ENCODE data around the gene SLC25A18. TPM values are rescaled to one million over a fixed set of nuclear protein-coding genes. Genes with fewer than 3 reads are reported as not detected.

SLC25A18 gene
- total RNA-seq, 1 experiment from 2014 or later, result 3.9 TPM

DNA sequence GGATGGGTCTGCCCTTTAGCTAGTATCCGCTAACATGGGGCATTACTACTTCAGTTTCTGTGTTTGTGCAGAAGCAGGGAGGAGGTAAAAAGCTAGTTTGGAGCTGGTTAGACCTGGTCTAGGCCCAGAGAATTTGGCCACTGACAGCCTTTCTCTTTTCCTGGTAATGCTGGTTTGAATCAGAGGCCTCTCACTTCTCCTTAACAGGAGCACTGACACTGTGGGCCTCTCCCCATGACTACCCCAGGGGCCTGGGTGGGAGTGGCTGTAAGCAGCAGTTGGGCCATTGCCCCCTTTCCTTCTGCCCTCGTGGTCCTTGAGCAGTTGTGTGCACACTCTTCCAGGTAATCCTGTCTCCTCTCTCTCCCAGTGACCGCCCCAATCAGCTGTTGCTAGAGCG is 8.5 kb upstream of the SLC25A18 start:
- in situ Hi-C loops (cut with HindIII; ENCODE audit: low pct_unique_long_range_greater_than_20kb, low sequenced_read_pairs), result no loop called here
- TF ChIP-seq, protein P1, sequence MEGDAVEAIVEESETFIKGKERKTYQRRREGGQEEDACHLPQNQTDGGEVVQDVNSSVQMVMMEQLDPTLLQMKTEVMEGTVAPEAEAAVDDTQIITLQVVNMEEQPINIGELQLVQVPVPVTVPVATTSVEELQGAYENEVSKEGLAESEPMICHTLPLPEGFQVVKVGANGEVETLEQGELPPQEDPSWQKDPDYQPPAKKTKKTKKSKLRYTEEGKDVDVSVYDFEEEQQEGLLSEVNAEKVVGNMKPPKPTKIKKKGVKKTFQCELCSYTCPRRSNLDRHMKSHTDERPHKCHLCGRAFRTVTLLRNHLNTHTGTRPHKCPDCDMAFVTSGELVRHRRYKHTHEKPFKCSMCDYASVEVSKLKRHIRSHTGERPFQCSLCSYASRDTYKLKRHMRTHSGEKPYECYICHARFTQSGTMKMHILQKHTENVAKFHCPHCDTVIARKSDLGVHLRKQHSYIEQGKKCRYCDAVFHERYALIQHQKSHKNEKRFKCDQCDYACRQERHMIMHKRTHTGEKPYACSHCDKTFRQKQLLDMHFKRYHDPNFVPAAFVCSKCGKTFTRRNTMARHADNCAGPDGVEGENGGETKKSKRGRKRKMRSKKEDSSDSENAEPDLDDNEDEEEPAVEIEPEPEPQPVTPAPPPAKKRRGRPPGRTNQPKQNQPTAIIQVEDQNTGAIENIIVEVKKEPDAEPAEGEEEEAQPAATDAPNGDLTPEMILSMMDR (IDR thresholded peaks at IDR 0.05), result no peak
- no peak for TF ChIP-seq POLR2AphosphoS5 (IDR thresholded peaks at IDR 0.05; ENCODE audit: low read depth, low read length)
- TF ChIP-seq TCF7L2 (IDR thresholded peaks at IDR 0.05; ENCODE audit: low read depth, low read length), result no peak
- TF ChIP-seq SIN3A (IDR thresholded peaks at IDR 0.05; ENCODE audit: borderline replicate concordance, insufficient read depth, low read depth, low read length), result no peak
- TF ChIP-seq, protein P2, sequence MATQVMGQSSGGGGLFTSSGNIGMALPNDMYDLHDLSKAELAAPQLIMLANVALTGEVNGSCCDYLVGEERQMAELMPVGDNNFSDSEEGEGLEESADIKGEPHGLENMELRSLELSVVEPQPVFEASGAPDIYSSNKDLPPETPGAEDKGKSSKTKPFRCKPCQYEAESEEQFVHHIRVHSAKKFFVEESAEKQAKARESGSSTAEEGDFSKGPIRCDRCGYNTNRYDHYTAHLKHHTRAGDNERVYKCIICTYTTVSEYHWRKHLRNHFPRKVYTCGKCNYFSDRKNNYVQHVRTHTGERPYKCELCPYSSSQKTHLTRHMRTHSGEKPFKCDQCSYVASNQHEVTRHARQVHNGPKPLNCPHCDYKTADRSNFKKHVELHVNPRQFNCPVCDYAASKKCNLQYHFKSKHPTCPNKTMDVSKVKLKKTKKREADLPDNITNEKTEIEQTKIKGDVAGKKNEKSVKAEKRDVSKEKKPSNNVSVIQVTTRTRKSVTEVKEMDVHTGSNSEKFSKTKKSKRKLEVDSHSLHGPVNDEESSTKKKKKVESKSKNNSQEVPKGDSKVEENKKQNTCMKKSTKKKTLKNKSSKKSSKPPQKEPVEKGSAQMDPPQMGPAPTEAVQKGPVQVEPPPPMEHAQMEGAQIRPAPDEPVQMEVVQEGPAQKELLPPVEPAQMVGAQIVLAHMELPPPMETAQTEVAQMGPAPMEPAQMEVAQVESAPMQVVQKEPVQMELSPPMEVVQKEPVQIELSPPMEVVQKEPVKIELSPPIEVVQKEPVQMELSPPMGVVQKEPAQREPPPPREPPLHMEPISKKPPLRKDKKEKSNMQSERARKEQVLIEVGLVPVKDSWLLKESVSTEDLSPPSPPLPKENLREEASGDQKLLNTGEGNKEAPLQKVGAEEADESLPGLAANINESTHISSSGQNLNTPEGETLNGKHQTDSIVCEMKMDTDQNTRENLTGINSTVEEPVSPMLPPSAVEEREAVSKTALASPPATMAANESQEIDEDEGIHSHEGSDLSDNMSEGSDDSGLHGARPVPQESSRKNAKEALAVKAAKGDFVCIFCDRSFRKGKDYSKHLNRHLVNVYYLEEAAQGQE (IDR thresholded peaks at IDR 0.05; ENCODE audit: insufficient read depth in 1 of 2, low read depth in 2 of 2, low read length in 1 of 2), result no peak
- DNase-seq (ENCODE audit: low read depth, low spot score) (no peak), ATAC-seq (no peak)
- Histone ChIP-seq H3K4me1 (ENCODE audit: control insufficient read depth, insufficient read depth, low read length) (no peaks in the 10 kb centered on the region), H3K9me3 (ENCODE audit: control insufficient read depth, insufficient read depth, low read depth, low read length) (no peaks in the 10 kb centered on the region), H3K4me3 (ENCODE audit: low read depth in 2 of 2, low read length in 2 of 2) (no peak overlapping the region), H3K27ac (ENCODE audit: low read length) (no peak overlapping the region), H3K27me3 (ENCODE audit: control insufficient read depth, insufficient read depth, low read length) (no peaks in the 10 kb centered on the region), H3K36me3 (ENCODE audit: control insufficient read depth, insufficient read depth, low read length) (no peaks in the 10 kb centered on the region)
- intact Hi-C loops (cut with micrococcal nuclease; ENCODE audit: unreplicated experiment), result no loop called here
- CTCF ChIA-PET, result no interaction called here
- BruUV-seq (replicated peaks), result no TSS peak
- POLR2A ChIA-PET, result no interaction called here

DNA sequence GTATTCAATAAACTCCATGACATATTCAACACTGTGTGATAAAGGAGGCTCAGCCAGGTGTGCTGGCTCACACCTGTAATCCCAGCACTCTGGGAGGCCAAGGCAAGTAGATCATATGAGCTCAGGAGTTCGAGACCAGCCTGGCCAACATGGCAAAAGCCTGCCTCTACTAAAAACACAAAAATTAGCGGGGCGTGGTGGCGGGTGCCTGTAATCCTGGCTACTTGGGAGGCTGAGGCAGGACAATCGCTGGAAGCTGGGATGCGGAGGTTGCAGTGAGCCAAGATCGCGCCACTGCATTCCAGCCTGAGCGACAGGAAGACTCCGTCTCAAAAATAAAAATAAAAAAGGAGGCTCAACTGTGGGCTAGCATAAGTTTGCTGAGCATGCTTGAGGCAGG is 4.1 kb upstream of the SLC25A18 start:
- H3K36me3 ChIP-seq (ENCODE audit: control insufficient read depth, insufficient read depth, low read length), result no peaks in the 10 kb centered on the region
- no peak overlapping the region for H3K27ac ChIP-seq (ENCODE audit: low read length)
- no peaks in the 10 kb centered on the region for H3K27me3 ChIP-seq (ENCODE audit: control insufficient read depth, insufficient read depth, low read length)
- ChIA-PET CTCF (interaction anchor here (0.6 to 1.1 kb wide), 5 partner anchors 8 to 155 kb away, joined by 3 to 10 read pairs (median 3); no protein-coding TSS in a partner anchor), POLR2A (no interaction called here)
- no peaks in the 10 kb centered on the region for H3K9me3 ChIP-seq (ENCODE audit: control insufficient read depth, insufficient read depth, low read depth, low read length)
- ATAC-seq, result no peak
- in situ Hi-C loops (cut with HindIII; ENCODE audit: low pct_unique_long_range_greater_than_20kb, low sequenced_read_pairs) (no loop called here), intact Hi-C loops (cut with micrococcal nuclease; ENCODE audit: unreplicated experiment) (no loop called here)
- H3K4me3 ChIP-seq (ENCODE audit: low read depth in 2 of 2, low read length in 2 of 2), result no peak overlapping the region
- TF ChIP-seq, protein P1 (IDR thresholded peaks at IDR 0.05), result no peak
- TF ChIP-seq, protein P2 (IDR thresholded peaks at IDR 0.05; ENCODE audit: insufficient read depth in 1 of 2, low read depth in 2 of 2, low read length in 1 of 2), result no peak
- TF ChIP-seq SIN3A (IDR thresholded peaks at IDR 0.05; ENCODE audit: borderline replicate concordance, insufficient read depth, low read depth, low read length), result no peak
- no peak for TF ChIP-seq TCF7L2 (IDR thresholded peaks at IDR 0.05; ENCODE audit: low read depth, low read length)
- H3K4me1 ChIP-seq (ENCODE audit: control insufficient read depth, insufficient read depth, low read length), result peaks cover 10% of the 10 kb centered on the region
- no TSS peak for BruUV-seq (replicated peaks)
- no peak for DNase-seq (ENCODE audit: low read depth, low spot score)

All from Panc1 (cell line).